ENCODE measurements around the gene SMIM33.
"Not testable (repeated sequence)": the region's sequence is repeated elsewhere in the genome, so short reads cannot be mapped to it uniquely, and the experiment has no call there.

The SMIM33 gene

GRCh38 chr5:139482890-139483208, 12.0 kb downstream of the SMIM33 start:
- not testable (repeated sequence) for DNase-seq

DNA sequence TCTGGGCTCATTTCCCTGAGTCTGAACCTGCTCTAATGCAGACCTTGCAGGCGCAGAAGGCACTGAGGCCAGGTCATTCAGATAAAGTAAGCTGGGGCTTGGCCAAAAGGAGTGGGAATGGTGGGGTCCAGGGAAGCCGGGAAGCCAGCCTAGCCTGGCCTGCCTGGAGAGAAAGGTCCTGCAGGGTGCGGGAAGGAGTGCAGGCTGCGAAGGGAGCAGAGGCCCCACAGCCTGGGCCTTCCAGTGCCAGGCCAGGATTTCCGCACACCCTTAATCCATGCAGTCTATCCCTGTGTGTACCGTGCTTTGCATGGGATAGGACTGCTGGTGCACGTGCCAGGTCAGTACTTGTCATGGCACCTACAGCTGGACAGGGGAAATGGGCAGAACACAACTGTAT, 15.4 kb downstream of the SMIM33 start:
- no peak for DNase-seq

GRCh38 chr5:139488260-139488659, 17.5 kb downstream of the SMIM33 start:
- no peak for DNase-seq

GRCh38 chr5:139492700-139493192, 21.9 kb downstream of the SMIM33 start:
- DNase-seq: no peak

GRCh38 chr5:139494256-139494655, 23.5 kb downstream of the SMIM33 start:
- DNase-seq: no peak

- no peak for DNase-seq
These were observed 24.0 kb downstream of the SMIM33 start for GRCh38 chr5:139494832-139495231.

GRCh38 chr5:139495638-139496435, 25.0 kb downstream of the SMIM33 start:
- no peak for DNase-seq

DNA sequence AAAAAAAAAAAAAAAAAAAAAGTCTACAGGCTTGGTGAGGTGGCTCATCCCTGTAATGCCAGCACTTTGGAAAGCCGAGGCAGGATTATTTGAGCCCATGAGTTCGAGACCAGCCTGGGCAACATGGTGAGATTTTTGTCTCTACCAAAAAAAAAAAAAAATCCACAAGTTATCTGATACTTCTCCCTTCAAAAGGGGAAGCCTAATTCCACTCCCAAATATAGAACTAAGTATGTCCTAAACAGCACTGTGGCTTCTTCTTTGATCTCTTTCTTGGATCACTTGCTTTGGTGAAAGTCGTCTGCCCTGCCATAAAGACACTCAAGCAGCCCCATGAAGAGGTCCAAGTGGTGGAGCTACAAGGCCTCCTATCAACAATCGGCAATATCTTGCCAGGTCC, 30.6 kb downstream of the SMIM33 start:
- DNase-seq: no peak

DNA sequence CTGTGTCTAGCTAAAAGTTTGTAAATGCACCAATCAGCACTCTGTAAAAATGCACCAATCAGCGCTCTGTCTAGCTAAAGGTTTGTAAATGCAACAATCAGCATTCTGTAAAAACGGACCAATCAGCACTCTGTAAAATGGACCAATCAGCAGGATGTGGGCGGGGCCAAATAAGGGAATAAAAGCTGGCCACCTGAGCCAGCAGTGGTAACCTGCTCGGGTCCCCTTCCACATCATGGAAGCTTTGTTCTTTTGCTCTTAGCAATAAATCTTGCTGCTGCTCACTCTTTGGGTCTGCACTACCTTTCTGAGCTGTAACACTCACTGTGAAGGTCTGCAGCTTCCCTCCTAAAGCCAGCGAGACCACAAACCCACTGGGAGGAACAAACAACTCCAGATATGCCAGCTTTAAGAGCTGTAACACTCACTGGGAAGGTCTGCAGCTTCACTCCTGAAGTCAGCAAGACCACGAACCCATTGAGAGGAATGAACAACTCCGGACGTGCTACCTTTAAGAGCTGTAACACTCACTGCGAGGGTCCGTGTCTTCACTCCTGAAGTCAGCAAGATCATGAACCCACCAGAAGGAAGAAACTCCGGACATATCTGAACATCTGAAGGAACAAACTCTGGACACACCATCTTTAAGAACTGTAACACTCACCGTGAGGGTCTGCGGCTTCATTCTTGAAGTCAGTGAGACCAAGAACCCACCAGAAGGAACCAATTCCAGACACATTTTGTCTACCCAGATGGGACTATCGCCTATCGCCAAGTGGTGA, 32.4 kb downstream of the SMIM33 start:
- not testable (repeated sequence) for DNase-seq

DNA sequence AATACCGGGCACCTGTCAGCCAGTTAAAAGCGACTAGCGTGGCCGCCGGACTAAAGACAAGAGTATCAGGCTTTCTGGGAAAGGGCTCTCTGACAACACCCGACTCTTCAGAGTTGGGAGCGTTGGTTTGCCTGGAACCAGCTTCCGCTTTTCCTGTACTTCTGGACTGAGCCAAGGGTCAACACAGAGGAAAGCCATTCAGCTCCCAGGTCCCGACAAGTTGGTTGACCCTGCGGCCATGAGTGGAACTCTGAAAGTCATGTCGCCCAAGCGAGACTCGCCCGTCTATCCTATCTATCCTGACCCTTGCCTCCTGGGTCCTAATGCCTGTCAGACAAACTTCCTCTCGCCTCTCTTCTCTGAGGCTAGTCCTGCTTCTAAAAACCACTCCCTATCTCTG, 33.1 kb downstream of the SMIM33 start:
- DNase-seq: not testable (repeated sequence)

DNA sequence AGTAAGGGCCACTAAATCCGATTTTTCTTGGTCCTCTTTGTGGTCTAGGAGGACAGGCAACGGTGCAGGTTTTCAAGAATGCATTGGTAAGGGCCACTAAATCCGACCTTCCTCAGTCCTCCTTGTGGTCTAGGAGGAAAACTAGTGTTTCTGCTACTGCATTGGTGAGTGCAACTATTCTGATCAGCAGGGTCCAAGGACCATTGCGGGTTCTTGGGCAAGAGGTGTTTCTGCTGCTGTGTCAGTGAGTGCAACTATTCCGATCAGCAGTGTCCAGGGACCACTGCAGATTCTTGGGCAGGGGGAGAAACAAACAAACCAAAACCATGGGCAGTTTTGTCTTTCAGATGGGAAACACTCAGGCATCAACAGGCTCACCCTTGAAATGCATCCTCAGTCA, 33.9 kb downstream of the SMIM33 start:
- not testable (repeated sequence) for DNase-seq

- no peak for DNase-seq
These were observed 42.1 kb downstream of the SMIM33 start for GRCh38 chr5:139512786-139513390.

DNA sequence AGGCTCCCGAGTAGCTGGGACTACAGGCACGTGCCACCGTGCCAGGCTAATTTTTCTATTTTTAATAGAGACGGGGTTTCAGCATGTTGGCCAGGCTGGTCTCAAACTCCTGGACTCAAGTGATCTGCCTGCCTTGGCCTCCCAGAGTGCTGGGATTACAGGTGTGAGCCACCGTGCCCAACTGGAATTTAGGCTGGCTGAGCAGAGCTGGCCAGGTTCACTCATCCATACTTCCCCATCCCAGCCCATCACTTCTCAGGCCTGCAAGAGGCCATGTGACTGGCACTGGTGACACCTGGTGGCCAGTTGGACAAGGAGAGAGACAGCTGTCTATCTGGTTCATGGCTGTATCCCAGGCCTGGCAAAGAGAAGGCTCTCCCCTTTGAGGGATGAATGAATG, 42.6 kb downstream of the SMIM33 start:
- DNase-seq: peak; percentile 72

DNA sequence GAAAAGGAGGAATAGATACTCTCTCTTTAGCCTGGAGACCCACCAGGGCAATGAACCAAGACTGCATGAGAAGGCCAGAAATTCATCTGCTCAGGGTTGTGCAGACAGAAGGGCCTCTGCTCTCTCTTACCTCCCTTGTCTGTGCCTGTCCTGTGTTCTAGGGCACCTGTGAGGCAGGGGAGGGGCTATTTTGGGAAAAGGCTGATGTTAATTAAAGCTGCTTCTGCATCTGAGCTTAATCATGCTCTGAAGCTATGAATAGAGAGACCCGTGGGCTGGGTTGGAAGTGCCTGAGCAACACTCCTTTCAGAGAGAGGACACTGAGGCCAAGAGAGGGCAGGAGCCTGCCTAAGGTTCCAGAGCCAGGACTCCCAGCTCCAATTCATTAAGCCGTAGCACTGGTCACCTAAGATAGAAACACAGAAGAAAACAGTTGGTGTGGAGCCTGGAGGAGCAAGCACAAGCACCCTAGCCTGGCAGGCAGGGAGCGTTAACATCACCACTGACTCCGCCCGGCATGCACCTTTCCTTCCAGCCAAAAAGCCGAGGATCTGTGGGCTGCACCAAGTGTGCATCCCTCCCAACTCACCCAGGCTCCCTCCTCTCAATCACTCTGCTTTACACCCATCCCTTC, 43.2 kb downstream of the SMIM33 start:
- no peak for DNase-seq

DNA sequence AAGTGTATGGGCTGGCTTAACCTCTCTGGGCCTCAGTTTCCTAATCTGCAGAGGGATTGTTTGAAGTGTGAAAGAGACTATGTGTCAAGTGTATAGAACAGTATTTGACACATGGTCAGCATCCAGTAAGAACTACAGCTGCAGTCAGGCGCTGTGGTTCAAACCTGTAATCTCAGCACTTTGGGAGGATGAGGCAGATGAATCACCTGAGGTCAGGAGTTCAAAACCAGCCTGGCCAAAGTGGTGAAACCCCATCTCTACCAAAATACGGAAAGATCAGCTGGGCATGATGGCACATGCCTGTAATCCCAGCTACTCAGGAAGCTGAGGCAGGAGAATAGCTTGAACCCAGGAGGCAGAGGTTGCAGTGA, 43.7 kb downstream of the SMIM33 start:
- no peak for DNase-seq

GRCh38 chr5:139517683-139518564, 47.1 kb downstream of the SMIM33 start:
- DNase-seq: peak; percentile 85

All from central memory CD4-positive, alpha-beta T cell (primary cell).